Urothelium cell line (cell line): ENCODE measurements around the gene CD209.
"Not testable (repeated sequence)": the region's sequence is repeated elsewhere in the genome, so short reads cannot be mapped to it uniquely, and the experiment has no call there.

Experiments used
- DNase-seq: peaks from one replicate; pipeline ENCODE4 v3.0.0; 2011; ENCODE audit warnings: low spot score, mixed read lengths
- FAIRE-seq: peaks from 2 replicates; lab custom pipeline; 2011; peaks lifted over from hg19 to GRCh38; lab: Jason Lieb, UNC

The CD209 gene, protein sequence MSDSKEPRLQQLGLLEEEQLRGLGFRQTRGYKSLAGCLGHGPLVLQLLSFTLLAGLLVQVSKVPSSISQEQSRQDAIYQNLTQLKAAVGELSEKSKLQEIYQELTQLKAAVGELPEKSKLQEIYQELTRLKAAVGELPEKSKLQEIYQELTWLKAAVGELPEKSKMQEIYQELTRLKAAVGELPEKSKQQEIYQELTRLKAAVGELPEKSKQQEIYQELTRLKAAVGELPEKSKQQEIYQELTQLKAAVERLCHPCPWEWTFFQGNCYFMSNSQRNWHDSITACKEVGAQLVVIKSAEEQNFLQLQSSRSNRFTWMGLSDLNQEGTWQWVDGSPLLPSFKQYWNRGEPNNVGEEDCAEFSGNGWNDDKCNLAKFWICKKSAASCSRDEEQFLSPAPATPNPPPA

DNA sequence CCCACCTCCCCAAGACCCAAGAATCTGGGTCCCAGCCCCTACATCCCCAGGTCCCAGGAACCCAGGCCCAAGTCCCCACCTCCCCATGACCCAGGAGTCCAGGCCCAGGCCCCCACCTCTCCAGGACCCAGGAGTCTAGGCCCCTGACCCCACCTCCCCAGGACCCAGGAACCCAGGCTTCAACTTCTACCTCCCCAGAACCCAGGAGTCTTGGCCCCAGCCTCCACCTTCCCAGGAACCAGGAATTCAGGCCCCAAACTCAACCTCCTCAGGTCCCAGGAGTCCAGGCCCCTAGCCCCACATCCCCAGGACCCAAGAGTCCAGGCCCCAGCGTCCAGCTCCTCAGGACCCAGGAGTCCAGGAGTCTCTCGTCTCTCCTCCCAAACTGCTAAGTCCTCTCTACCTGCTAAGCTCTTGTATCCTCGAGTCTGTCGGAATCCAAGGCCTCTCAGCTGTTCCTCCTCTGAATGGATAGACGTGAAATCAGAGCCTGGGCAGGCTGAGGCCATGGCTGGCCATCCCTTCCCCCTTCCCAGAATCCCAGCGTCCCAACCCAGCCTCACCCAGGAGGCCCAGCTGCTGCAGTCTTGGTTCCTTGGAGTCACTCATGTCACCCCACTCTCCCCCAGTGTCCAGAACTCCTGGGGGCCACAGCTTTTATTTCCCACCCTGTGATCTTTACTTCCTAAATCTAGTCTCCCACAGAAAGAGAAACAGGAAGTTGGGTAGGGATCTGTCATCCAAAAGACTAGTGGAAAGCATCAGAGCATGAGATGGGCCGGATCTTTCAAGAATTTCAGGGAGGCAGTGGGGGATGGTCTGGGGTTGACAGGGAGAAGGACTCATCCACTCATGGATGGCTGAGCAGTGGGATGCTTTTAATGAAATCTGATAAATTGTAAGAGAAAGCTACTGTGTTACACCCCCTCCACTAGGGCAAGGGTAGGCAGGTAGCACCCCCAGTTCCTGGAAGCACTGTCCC is at the start of gene CD209:
TSS of gene CD209 (minus strand) at position 632 of the 982 bp plus-strand sequence. CDS start at position 609, 23 bp downstream.
- no peak for FAIRE-seq
- no peak for DNase-seq

DNA sequence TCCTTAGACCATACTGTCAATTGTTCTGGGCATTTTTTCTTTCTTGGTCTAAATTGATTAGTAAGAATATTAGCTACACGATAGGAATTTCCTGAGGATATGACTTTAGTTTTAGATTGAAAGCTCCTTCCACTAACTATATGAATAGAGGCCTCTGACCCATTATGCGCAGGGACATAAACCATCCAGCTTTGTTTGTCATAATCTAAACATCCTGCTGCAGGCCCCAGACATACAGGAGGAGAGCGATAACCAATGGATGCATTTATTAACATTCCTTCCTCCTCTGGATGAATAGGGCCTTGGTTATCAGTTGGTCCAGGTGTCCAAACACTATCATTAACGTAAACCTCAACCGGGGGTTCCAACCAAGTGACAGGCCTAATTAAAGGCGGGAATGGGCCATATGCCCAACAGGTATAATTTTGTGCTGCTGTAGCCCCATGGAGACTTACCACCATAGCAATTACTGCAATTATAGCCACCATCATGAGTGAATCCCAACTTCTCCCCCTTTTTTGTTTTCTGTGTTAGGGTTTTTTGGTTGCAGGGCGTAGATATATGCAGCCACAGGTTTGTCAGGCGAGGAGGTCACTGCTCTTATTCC is 48.3 kb upstream of the CD209 start:
- DNase-seq, result no peak
- FAIRE-seq, result no peak

DNA sequence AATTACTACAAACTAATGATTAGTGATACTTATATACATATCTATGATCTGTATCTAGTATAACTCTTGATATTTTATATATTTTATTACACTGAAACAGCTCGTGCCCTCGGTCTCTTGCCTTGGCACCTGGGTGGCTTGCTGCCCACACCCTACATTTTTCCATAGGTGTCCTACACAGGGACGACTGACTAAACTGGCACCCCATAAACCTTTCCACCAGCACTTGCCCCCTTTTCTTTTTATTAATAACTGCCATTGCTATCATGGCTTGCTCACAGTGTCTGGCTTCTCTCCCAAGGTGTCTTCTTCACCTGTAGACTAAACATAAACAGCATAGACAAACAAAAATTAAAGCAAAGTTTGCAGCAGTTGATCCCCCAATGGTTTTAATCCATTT is 46.2 kb upstream of the CD209 start:
- FAIRE-seq, result no peak

DNA sequence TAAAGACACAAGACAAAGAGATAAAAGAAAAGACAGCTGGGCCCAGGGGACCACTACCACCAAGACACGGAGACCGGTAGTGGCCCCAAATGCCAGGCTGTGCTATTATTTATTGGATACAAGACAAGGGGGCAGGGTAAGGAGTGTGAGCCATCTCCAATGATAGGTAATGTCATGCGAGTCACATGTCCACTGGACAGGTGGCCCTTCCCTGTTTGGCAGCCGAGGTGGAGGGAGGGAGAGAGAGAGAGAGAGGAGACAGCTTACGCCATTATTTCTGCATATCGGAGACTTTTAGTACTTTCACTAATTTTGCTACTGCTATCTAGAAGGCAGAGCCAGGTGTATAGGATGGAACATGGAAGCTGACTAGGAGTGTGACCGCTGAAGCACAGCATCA is 45.4 kb upstream of the CD209 start:
- not testable (repeated sequence) for DNase-seq, FAIRE-seq

More for the DNA sequence above, 46.2 kb upstream of the CD209 start:
- no peak for DNase-seq

DNA sequence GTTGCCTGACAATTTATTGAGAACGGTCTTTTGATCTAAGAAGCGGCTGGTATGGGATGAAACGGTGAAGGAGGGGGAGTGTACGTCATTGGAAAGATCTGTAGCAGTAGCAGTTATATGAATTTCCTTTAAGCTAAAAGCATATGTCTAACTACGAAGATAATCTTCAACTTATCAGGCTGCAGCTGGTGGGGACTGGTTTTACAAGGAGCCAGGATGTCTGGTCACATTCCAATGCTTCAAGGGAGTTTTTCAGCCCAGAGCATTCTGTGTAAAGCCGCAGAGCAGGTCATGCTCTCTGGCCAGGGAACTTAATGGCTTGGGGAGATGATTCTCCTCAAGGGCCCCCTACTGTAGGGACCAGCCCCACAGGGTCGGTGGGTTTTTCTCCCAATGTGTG is 44.9 kb upstream of the CD209 start:
- DNase-seq (no peak), FAIRE-seq (no peak)

DNA sequence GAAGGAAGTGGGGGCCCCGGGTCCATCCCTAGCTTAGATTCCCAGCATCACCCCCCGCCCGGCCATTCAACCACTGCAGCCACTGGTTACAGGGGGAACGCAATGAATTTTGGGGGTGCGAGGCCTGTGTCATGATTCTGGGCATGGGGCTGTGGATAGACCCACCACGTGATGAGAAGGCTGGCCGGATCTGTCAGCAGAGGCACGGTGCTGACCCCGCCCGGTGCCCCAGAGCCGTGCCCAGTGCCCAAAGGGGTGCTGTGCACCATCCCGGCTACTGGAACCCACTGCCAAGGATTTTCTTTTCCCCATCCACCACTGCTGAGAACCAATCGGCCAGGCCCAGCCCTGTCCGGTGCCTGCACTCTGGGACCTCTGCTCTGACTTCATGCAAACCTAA is 43.1 kb upstream of the CD209 start:
- DNase-seq (no peak), FAIRE-seq (no peak)

DNA sequence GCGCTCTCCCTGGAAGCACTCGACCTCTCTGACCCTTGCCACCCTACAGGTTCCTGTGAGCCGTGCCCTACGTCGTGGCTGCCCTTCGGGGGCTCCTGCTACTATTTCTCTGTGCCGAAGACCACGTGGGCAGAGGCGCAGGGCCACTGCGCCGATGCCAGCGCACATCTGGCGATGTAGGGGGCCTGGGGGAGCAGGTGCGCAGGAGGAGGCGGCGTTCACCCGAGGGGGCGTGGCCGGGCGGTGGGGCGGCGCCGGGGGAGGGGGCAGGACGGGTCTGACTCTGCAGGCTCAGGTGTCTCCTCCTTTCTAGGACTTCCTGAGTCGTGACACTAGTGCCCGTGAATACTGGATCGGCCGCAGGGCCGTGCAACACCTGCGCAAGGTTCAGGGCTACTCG is 42.1 kb upstream of the CD209 start:
- DNase-seq (no peak), FAIRE-seq (no peak)

DNA sequence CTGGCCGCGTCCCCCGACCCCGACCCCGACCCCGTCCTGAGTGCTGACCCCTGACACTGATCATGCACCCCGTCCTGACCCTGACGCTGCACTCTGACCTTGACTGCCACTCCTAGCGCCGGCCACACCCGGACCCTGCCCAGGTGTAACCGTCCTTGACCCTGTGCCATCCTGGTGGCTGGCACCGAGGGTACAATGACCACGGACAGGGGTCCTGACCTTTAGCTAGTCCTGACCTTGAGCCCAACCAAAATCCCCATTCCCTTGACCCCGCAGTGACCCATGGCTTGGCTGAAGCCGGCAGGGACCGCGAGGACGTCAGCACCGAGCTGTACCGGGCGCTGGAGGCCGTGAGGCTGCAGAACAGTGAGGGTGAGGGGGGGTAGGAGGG is 41.6 kb upstream of the CD209 start:
- FAIRE-seq, result no peak
- no peak for DNase-seq

DNA sequence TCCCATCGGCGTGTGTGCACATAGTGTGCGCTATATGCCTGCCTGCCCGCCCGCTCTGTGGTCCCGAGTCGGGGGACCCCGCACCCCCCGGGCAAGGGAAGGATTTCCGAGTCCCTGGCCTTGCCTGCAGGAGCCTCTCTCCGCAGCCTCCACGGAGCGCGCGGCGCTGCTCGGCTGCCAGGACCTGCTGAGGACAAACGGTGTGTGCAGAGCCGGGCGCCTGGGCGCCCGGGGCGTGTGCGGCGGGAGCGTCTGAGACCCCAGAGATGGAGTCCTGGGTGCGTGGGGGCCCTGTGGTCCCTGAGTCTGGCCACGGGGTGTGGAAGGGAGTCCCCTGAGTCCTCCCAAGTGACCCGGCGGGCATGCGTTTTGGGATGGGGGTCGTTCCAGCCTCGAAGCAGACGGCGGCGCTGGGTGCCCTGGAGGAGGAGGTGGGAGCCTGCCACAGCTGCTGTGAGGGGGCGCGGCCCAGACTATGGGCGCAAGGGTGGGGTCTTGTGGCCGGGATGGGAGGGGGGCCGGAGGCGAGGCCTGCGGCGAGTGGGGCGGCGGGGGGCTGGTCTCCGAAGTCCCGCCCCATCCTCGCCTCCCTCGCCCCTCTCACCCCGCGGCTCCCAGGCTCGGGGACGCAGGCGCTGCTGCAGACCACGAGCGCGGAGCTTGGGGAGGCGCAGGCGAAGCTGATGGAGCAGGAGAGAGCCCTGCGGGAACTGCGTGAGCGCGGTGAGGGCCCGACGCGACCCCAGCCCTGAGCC is 41.0 kb upstream of the CD209 start:
- FAIRE-seq (no peak), DNase-seq (no peak)

DNA sequence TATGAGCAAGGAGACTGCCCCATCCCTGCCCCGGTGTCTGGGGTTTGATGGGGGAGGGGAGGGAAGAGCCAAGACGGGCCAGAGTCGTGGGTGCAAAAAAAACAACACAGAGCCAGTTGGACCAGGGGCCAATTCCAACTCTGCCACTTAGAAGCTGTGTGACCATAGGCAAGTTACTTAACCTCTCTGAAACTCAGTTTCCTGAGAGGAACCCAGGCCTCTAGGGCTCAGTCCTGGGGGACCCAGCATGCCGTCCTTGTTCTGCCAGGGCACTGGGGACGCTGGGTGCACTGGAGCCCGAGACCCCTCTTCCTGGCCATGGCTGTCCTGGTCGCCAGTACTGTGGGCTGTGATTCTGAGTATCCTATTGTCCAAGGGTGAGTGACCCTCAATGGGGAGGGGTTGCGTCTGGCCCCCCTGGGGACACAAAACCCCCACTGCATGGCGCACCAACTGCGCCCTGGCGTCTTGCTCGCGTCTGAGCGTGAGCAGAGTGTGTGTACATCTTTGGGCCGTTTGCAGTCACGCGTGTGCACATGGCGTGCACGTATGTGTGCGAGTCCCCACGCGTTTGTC is 40.4 kb upstream of the CD209 start:
- FAIRE-seq, result no peak
- no peak for DNase-seq

DNA sequence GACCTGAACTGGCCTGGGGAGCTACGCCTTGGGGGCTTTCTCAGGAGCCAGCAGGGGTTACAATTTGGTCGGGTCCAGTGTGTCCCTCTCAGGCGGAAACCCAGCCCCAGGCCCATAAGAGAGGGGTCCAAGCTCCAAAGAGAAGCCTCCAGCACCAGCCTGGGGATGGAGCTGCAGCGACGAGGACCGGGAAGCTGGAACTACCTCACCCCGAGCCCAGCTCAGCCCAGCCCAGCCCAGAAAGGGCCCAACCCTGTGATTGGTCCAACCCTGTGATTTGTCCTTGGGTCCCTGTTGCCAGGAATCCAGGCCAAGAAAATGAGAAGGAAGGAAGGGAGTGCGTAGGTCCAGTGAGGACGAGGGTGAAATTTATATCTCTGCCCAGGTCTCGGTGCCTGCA is 39.8 kb upstream of the CD209 start:
- FAIRE-seq (no peak), DNase-seq (no peak)

DNA sequence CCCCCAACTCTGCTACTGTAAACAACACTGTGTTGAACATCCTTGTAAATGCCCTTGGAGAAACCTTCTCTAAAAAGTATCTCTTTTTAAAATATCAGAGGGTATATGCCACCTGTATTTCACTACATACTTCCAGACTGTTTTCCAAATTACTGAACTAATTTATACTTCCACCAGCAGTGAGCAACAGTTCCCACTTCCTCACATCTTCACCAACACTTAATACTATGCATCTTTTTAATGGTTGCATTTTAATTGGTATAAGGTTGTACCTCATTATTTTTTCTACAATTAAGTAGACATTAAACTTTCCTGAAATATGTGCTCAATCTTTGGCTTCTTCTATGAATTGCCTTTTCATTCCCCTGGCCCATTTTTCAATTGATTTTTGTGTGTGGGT is 37.5 kb upstream of the CD209 start:
- DNase-seq (no peak), FAIRE-seq (no peak)

DNA sequence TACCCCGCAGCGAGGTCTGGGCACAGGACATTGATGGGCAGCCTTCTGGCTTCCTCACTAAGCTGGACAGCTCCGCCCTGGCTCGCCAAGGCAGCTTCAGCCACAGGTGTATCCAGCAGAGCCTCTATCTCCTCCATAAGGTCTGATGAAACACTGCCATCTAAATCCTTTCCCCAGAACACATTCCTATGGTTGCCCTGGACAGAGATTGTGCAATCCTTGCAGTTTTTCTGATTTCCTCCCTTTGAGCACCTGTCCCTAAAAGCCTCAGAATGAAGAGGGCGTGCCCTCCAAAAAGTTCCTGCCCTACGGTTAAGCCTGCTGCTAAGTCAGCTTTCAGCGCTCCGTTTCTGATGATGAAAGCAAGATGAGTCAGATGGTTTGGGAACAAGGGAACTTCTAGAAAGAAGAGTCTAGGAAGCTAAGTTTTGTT is 36.7 kb upstream of the CD209 start:
- FAIRE-seq (no peak), DNase-seq (peak; percentile 68)

DNA sequence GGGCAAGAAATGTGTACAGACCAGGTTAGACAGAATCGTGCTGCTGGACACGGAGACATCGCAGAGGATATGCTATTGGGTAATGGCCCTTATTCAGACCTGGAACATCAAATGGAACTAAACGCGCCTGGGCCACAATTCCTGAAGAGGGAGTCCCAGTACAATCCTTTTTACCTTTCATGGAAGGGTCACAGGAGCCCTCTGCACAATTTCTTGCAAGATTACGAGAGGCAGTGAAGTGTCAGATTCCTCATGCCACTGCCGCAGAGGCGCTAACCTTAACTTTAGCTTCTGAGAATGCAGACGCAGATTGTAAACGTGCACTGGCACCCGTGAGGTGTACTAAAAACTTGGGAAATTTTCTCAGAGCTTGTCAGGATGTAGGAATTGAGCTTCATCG is 33.8 kb upstream of the CD209 start:
- FAIRE-seq (no peak), DNase-seq (no peak)

DNA sequence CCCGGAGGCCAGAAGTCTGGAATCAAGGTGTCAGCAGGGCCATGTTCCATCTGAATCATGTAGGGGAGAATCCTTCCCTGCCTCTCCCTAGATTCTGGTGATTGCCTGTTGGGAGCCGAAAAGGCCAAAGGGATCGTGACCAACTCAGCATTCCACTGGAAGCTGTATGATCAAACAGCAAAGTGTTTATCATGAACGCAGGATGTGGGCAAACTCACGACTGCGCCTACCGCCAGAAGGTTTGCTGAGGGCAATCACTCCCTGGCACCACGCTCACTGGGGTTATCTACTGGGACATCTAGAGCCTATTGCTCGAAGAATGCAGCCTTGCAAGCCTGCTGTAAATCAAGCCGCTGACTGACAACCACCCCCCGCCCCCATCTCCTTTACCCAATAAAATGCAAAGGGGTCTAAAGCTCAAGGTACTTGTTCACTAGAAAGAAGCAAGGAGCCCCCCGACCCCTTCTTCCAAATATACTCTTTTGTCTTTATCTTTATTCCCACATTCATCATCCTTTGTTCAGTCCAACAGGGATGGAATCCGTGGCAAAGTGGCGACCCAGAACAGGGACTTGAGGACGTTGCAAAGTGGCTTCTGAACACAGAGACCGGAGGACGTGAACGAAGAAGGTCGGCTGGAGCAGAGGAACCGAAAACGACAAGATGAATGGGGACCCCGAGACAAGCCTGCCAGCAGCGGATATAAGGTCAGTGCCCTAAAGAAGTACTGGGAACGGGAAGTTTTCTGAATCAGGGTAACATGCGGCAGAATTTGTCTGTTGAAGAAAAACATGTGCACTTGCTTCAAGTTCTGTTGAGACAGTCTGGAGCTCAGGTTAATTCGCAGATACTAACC is 32.5 kb upstream of the CD209 start:
- DNase-seq (no peak), FAIRE-seq (no peak)

DNA sequence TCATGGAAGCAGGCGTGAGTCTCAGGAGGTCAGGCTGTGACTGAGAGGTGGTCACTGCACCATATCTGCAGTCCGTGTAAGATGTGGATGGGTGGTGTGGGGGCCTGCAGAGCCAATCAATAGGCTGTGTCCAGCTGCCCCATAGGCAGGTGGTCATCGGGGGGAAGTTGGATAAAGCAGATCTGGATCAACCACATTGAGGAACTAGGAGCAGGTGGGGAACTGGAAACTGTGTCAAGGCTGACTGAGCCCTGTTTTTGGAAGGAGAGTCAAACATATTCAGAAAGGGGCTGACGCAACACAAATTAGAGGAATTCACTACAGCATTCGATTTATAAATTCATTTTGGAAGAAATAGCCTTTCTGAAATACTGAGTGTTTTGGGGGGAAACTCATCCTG is 30.7 kb upstream of the CD209 start:
- no peak for DNase-seq
- no peak for FAIRE-seq

DNA sequence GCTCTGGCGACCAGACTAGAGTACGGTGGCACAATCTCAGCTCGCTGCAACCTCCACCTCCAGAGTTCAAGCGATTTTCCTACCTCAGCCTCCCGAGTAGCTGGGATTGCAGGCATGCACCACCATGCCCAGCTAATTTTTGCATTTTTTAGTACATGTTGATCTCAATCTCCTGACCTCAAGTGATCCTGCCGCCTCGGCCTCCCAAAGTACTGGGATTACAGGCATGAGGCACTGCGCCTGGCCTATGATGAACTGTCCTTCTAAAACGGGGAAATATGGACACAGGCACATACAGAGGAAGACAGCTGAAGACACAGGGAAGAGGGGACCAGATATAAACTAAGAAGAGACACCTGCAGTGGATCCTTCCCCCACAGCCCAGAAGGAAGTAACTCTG is 28.4 kb upstream of the CD209 start:
- no peak for DNase-seq
- no peak for FAIRE-seq

DNA sequence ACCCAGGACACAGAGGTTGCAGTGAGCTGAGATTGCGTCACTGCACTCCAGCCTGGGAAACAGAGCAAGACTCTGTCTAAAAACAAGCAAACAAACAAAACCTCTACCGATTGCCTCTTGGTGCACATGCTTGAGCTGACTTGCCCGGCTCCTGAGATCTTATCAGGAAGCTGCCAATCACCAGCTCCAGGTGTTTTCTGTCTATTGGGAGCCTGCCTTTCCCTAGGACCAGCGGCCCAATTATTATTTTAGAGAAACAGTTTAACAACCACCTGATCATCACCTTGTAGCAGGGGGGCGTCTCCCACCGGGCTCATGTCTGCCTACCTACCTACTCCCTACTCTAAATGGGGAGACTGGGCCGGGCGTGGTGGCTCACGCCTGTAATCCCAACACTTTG is 26.5 kb upstream of the CD209 start:
- no peak for FAIRE-seq
- DNase-seq, result no peak

DNA sequence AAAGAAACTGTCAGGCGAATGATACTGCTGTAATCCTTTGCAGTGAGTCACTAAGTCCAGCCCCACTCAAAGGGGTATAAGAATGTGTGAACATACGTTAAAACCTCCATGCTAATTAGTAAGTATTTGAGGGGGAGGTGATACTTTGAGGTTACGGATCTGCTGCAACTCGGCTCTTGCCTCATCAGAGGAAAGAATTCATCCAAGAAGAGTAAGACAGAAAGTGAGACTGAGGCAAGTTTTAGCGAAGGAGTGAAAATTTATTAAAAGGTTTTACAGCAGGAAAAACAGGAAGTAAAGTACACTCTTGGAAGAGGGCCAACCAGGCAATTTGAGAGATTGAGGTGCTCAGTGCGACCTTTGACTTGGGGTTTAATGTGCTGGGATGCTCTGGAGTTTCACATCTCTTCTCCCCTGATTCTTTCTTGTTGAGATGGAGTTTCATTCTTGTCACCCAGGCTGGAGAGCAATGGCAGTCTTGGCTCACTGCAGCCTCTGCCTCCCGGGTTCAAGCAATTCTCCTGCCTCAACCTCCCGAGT is 25.5 kb upstream of the CD209 start:
- no peak for DNase-seq
- no peak for FAIRE-seq
